Upper lobe of left lung (tissue), 6 donors: ENCODE results near the gene OR5B21. TPM values are rescaled to one million over a fixed set of nuclear protein-coding genes. Genes with fewer than 3 reads are reported as not detected.

Source experiments
- ATAC-seq, 2 donors: fragments of 200-7000 bp; cut with Tn5 transposase; one replicate each; pipeline ENCODE4 v1.9.1; 2022; ENCODE audit warnings: mild to moderate bottlenecking in 2 of 2, moderate library complexity in 2 of 2; ENCODE audit not compliant: low FRiP score in 2 of 2
- DNase-seq, 2 donors: peaks; one replicate each; pipeline ENCODE4 v3.0.0-alpha.2; 2019 to 2020
- H3K27ac ChIP-seq, 4 donors: fragments of 200-600 bp; sonication (generic); one replicate each; pipeline ENCODE4 v1.5.1; 2016 to 2019
- H3K27me3 ChIP-seq, 4 donors: fragments of 200-600 bp; sonication (generic); one replicate each; pipeline ENCODE4 v1.5.1; 2017 to 2019
- H3K36me3 ChIP-seq, 4 donors: fragments of 200-600 bp; sonication (generic); one replicate each; pipeline ENCODE4 v1.5.1; 2016 to 2019
- H3K4me1 ChIP-seq, 4 donors: fragments of 200-600 bp; sonication (generic); one replicate each; pipeline ENCODE4 v1.5.1; 2018 to 2019
- H3K4me3 ChIP-seq, 4 donors: fragments of 200-600 bp; sonication (generic); one replicate each; pipeline ENCODE4 v1.5.1; 2017 to 2019; ENCODE audit warnings: mild to moderate bottlenecking in 2 of 4, moderate library complexity in 1 of 4
- H3K9me3 ChIP-seq, 4 donors: fragments of 200-600 bp; sonication (generic); one replicate each; pipeline ENCODE4 v1.5.1; 2018 to 2019
- CTCF ChIP-seq, 6 experiments: fragments of 450-650 bp in 4 of 6; fragments of 200-600 bp in 2 of 6; sonication (generic) in 2 of 6; IDR thresholded peaks; one replicate each; pipeline ENCODE4 v1.5.1; 2016 to 2019; ENCODE audit warnings: antibody characterized with exemption in 6 of 6
- EP300 ChIP-seq, 4 donors: sonication (generic); formaldehyde crosslinking; IDR thresholded peaks; one replicate each; pipeline ENCODE4 v1.5.1; 2017; ENCODE audit warnings: antibody characterized with exemption in 4 of 4, control low read depth in 2 of 4
- POLR2A ChIP-seq, 4 donors: fragments of 450-650 bp; IDR thresholded peaks; one replicate each; pipeline ENCODE4 v1.5.1; 2016 to 2017; ENCODE audit warnings: antibody characterized with exemption in 4 of 4, mild to moderate bottlenecking in 2 of 4
- POLR2AphosphoS5 ChIP-seq, 2 donors: sonication (generic); formaldehyde crosslinking; IDR thresholded peaks; one replicate each; pipeline ENCODE4 v1.5.1; 2017; ENCODE audit warnings: antibody characterized with exemption in 2 of 2
- WGBS, 2 donors: methylation state at CpG; one replicate each; pipeline ENCODE4 v1.1.5; 2017 to 2018; 5-methylcytosine and 5-hydroxymethylcytosine counted together
- total RNA-seq, 6 donors: library from RNA; depleted of rRNA in 4 of 6; stranded (reverse); fragments of >200 nt in 4 of 6; gene quantifications; one replicate each; pipeline versions ENCODE4 v1.1.0 to v1.2.1, GENCODE V29; 2016 to 2021
- donor health status: DM: no; HTN: no; CAD: no; lungs with moderate emphysema.
- donor health status: DM: no; HTN: yes; CAD: no; lungs with severe emphysema.

OR5B21 gene
- total RNA-seq, 6 donors from 2014 or later, result not detected

DNA sequence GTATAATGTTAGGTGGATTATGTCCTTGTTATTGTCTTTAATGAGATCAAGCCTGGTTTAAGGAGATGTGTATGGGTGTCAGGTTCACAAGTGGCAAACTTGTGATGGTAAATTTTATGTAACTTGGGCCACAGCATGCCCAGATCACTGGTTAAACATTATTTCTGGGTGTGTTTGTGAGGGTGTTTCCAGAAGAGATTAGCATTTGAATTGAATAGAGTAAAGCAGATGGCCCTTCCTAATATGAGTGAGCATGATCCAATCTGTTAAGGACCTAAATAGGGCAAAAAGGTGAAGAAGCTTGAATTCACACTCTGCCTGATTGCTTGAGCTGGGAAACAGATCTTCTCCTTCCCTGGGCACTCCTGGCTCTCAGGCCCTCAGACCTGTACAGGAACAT lies 20.7 kb downstream of the OR5B21 start:
- no peaks in the 10 kb centered on the region for H3K4me1 ChIP-seq
- ATAC-seq (no peak), DNase-seq (no peak)
- TF ChIP-seq POLR2AphosphoS5 (IDR thresholded peaks at IDR 0.05) (no peak), POLR2A (IDR thresholded peaks at IDR 0.05) (no peak), CTCF (IDR thresholded peaks at IDR 0.05) (no peak), EP300 (IDR thresholded peaks at IDR 0.05) (no peak)
- no peaks in the 10 kb centered on the region for H3K9me3 ChIP-seq
- H3K4me3 ChIP-seq, result no peak overlapping the region
- no peaks in the 10 kb centered on the region for H3K27me3 ChIP-seq
- no peak overlapping the region for H3K27ac ChIP-seq
- no peaks in the 10 kb centered on the region for H3K36me3 ChIP-seq

DNA sequence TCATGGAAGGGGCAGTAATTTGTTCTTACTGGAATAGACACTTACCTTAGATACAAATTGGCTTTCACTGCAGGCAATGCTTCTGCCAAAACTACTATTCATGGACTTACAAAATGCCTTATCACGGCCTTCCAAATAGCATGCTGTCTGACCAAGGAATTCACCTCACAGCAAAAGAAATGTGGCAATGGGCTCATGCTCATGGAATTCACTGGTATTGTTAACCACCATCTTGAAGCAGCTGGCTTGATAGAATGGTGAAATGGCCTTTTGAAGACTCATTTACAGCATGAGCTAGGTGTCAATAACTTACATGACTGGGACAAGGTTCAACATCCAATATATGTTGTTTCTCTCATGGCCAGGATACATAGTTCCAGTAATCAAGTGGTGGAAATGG lies 21.9 kb downstream of the OR5B21 start:
- H3K9me3 ChIP-seq, result no peaks in the 10 kb centered on the region
- H3K36me3 ChIP-seq, result no peaks in the 10 kb centered on the region
- H3K27me3 ChIP-seq, result no peaks in the 10 kb centered on the region
- no peak overlapping the region for H3K27ac ChIP-seq
- TF ChIP-seq EP300 (IDR thresholded peaks at IDR 0.05), result no peak
- no peak for TF ChIP-seq POLR2A (IDR thresholded peaks at IDR 0.05)
- no peak for TF ChIP-seq CTCF (IDR thresholded peaks at IDR 0.05)
- TF ChIP-seq POLR2AphosphoS5 (IDR thresholded peaks at IDR 0.05), result no peak
- DNase-seq (no peak), ATAC-seq (no peak)
- H3K4me3 ChIP-seq, result no peak overlapping the region
- WGBS, 2 donors, result 88 to 100% methylated on average over 1 of the region's 1 CpG
- no peaks in the 10 kb centered on the region for H3K4me1 ChIP-seq

GRCh38 chr11:58471892-58472291 lies 36.0 kb downstream of the OR5B21 start:
- no peaks in the 10 kb centered on the region for H3K4me1 ChIP-seq
- H3K27me3 ChIP-seq, result no peaks in the 10 kb centered on the region
- no peak overlapping the region for H3K4me3 ChIP-seq
- no peak for ATAC-seq
- peaks cover 8 to 21% (median 18%) of the 10 kb centered on the region in 4 donors for H3K9me3 ChIP-seq
- no peaks in the 10 kb centered on the region for H3K36me3 ChIP-seq
- TF ChIP-seq CTCF (IDR thresholded peaks at IDR 0.05) (no peak), POLR2A (IDR thresholded peaks at IDR 0.05) (no peak), POLR2AphosphoS5 (IDR thresholded peaks at IDR 0.05) (no peak), EP300 (IDR thresholded peaks at IDR 0.05) (no peak)
- no peak for DNase-seq
- no peak overlapping the region for H3K27ac ChIP-seq

- no peak overlapping the region for H3K27ac ChIP-seq
- no peaks in the 10 kb centered on the region for H3K27me3 ChIP-seq
- no peaks in the 10 kb centered on the region for H3K36me3 ChIP-seq
- 62 to 79% methylated on average over 1 of the region's 1 CpG for WGBS, 2 donors
- no peak for TF ChIP-seq POLR2A (IDR thresholded peaks at IDR 0.05)
- no peak for TF ChIP-seq EP300 (IDR thresholded peaks at IDR 0.05)
- no peak for TF ChIP-seq CTCF (IDR thresholded peaks at IDR 0.05)
- TF ChIP-seq POLR2AphosphoS5 (IDR thresholded peaks at IDR 0.05), result no peak
- no peak overlapping the region for H3K4me3 ChIP-seq
- peaks cover 0 to 10% (median 8%) of the 10 kb centered on the region in 4 donors for H3K9me3 ChIP-seq
- H3K4me1 ChIP-seq, result no peaks in the 10 kb centered on the region
- ATAC-seq, result no peak
- no peak for DNase-seq
These were observed 41.6 kb downstream of the OR5B21 start for GRCh38 chr11:58466293-58466692.

- H3K4me3 ChIP-seq, result no peak overlapping the region
- H3K4me1 ChIP-seq, result no peaks in the 10 kb centered on the region
- no peak for TF ChIP-seq EP300 (IDR thresholded peaks at IDR 0.05)
- TF ChIP-seq CTCF (IDR thresholded peaks at IDR 0.05), result no peak
- TF ChIP-seq POLR2A (IDR thresholded peaks at IDR 0.05), result no peak
- TF ChIP-seq POLR2AphosphoS5 (IDR thresholded peaks at IDR 0.05), result no peak
- no peaks in the 10 kb centered on the region for H3K36me3 ChIP-seq
- H3K9me3 ChIP-seq, result peaks cover 0 to 4% (median 2%) of the 10 kb centered on the region in 4 donors
- no peak for DNase-seq
- H3K27ac ChIP-seq, result no peak overlapping the region
- 41 to 54% methylated on average over 3 of the region's 3 CpGs for WGBS, 2 donors
- H3K27me3 ChIP-seq, result no peaks in the 10 kb centered on the region
- ATAC-seq, result no peak
These were observed 42.2 kb downstream of the OR5B21 start for GRCh38 chr11:58465690-58466089.
